MG63 (cell line): ENCODE results near the gene RIT2. TPM values are rescaled to one million over a fixed set of nuclear protein-coding genes. Genes with fewer than 3 reads are reported as not detected.

ENCODE experiments used
- DNase-seq: peaks from one replicate; pipeline ENCODE4 v3.0.0-alpha.2; 2020
- H3K27me3 ChIP-seq: fragments of 250-450 bp; sonication (Bioruptor Pico); 2 replicates; pipeline ENCODE4 v1.5.1; 2020; ENCODE audit warnings: mild to moderate bottlenecking, moderate library complexity
- H3K36me3 ChIP-seq: fragments of 250-450 bp; sonication (Bioruptor Pico); 2 replicates; pipeline ENCODE4 v1.5.1; 2020; ENCODE audit warnings: mild to moderate bottlenecking, moderate library complexity
- H3K4me3 ChIP-seq: fragments of 250-450 bp; sonication (Bioruptor Pico); 2 replicates; pipeline ENCODE4 v1.5.1; 2020; ENCODE audit warnings: mild to moderate bottlenecking, moderate library complexity
- H3K9me3 ChIP-seq: fragments of 250-450 bp; sonication (Bioruptor Pico); 2 replicates; pipeline ENCODE4 v1.5.1; 2020; ENCODE audit warnings: mild to moderate bottlenecking, moderate library complexity
- total RNA-seq: library from RNA; depleted of rRNA; stranded (reverse); fragments of >200 nt; shearing (Covaris generic); gene quantifications from 2 replicates; pipeline ENCODE4 v1.2.3, GENCODE V29; 2014; ENCODE audit warnings: low replicate concordance

RIT2 gene
- total RNA-seq, 1 experiment from 2014 or later, result not detected

GRCh38 chr18:42925036-42925435 is 190.4 kb downstream of the RIT2 start:
- no peak overlapping the region for H3K4me3 ChIP-seq
- no peak for DNase-seq

GRCh38 chr18:42922363-42922762 is 193.1 kb downstream of the RIT2 start:
- no peak for DNase-seq
- Histone ChIP-seq H3K36me3 (no peaks in the 10 kb centered on the region), H3K9me3 (no peaks in the 10 kb centered on the region), H3K4me3 (no peak overlapping the region), H3K27me3 (no peaks in the 10 kb centered on the region)

More at GRCh38 chr18:42925036-42925435, 190.4 kb downstream of the RIT2 start:
- H3K27me3 ChIP-seq, result no peaks in the 10 kb centered on the region
- no peaks in the 10 kb centered on the region for H3K36me3 ChIP-seq
- H3K9me3 ChIP-seq, result no peaks in the 10 kb centered on the region

DNA sequence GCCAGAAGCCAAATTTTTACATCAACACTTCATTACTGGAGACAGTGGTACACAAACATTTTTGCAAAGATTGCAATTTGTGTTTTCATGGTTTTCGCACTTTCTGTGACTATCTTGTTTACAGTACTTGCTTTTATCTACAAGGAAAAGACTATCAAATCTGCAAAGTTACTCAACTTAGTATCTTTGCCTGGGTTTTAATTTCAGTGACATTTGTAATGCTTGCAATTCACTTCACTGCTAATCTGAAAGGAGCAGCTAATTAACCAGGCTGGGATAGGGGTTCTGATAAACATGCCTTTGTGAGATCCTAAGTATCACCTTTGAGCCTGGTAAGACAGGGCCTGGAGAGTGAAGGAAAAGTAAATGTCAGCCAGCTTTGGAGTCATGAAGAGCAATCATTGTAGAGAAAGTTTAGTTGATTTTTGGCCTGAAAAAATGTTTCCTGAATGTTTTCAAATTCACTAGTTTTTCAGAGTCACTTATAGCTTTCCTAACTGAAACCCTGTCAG is 194.2 kb downstream of the RIT2 start:
- H3K9me3 ChIP-seq, result no peaks in the 10 kb centered on the region
- H3K27me3 ChIP-seq, result no peaks in the 10 kb centered on the region
- H3K4me3 ChIP-seq, result no peak overlapping the region
- H3K36me3 ChIP-seq, result no peaks in the 10 kb centered on the region
- DNase-seq, result no peak

- Histone ChIP-seq H3K27me3 (no peaks in the 10 kb centered on the region), H3K9me3 (no peaks in the 10 kb centered on the region), H3K4me3 (no peak overlapping the region), H3K36me3 (no peaks in the 10 kb centered on the region)
- DNase-seq, result no peak
Measured at GRCh38 chr18:42920621-42921020, 194.9 kb downstream of the RIT2 start.

DNA sequence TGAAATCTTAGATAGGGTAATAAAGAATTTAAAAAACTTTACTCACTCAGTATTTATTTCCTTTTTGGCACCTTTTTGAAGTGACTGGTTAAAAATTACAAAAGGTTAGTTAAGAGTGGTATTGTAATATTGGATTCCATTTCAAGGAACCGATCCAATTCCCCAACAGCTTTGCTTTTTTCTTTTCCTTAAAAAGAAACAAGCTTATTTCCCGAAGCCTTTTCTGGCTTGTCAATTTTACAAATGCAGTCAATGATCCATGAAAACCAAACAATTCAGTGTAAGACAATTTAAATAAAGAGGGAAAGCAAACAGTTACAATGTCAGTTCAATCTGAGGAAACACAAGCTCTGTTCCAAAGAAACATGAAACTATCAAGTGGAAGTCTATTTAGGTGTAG is 200.2 kb downstream of the RIT2 start:
- H3K36me3 ChIP-seq, result no peaks in the 10 kb centered on the region
- no peak for DNase-seq
- H3K4me3 ChIP-seq, result no peak overlapping the region
- no peaks in the 10 kb centered on the region for H3K9me3 ChIP-seq
- no peaks in the 10 kb centered on the region for H3K27me3 ChIP-seq

- Histone ChIP-seq H3K4me3 (no peak overlapping the region), H3K9me3 (no peaks in the 10 kb centered on the region), H3K36me3 (no peaks in the 10 kb centered on the region), H3K27me3 (no peaks in the 10 kb centered on the region)
- no peak for DNase-seq
Measured at GRCh38 chr18:42914476-42914875, 201.0 kb downstream of the RIT2 start.

DNA sequence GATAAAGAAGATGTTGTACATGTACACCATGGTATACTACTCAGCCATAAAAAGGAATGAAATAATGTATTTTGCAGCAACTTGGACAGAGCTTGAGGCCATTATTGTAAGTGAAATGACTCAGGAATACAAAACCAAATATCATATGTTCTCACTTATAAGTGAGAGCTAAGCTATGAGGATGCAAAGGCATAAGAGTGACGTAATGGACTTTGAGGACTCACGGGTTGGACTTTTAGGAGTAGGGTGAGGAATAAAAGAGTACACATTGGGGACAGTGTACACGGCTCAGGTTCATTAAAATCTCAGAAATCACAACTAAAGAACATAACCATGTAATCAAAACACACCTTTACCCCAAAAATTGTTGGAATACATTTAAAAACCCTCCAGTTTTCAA is 206.4 kb downstream of the RIT2 start:
- no peaks in the 10 kb centered on the region for H3K9me3 ChIP-seq
- H3K36me3 ChIP-seq, result no peaks in the 10 kb centered on the region
- H3K27me3 ChIP-seq, result no peaks in the 10 kb centered on the region
- no peak overlapping the region for H3K4me3 ChIP-seq
- no peak for DNase-seq

- H3K27me3 ChIP-seq, result no peaks in the 10 kb centered on the region
- H3K9me3 ChIP-seq, result no peaks in the 10 kb centered on the region
- no peak for DNase-seq
Measured at GRCh38 chr18:42906761-42907160, 208.7 kb downstream of the RIT2 start.

DNA sequence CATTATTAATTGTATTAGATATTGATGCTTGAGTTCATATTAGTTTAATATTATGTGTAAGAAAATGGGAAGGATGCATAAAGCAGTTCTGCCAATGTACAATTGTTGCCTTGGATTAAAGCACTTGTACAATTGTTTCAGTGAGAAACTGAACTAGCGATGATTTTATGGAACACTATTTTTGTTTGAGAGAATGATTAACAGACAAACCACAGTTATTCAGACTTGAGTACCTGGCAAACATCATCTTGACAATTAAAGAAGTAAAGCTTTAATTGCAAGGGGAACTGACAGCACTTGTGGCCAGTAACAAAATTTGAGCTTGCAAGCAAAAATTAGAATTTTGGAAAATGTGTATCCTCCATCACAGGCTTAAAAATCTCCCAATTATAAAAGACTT is 214.3 kb downstream of the RIT2 start:
- Histone ChIP-seq H3K9me3 (no peaks in the 10 kb centered on the region), H3K4me3 (no peak overlapping the region), H3K27me3 (no peaks in the 10 kb centered on the region), H3K36me3 (no peaks in the 10 kb centered on the region)
- no peak for DNase-seq

More at GRCh38 chr18:42906761-42907160, 208.7 kb downstream of the RIT2 start:
- H3K4me3 ChIP-seq, result no peak overlapping the region
- H3K36me3 ChIP-seq, result no peaks in the 10 kb centered on the region

GRCh38 chr18:42893977-42894376 is 221.5 kb downstream of the RIT2 start:
- H3K9me3 ChIP-seq, result no peaks in the 10 kb centered on the region
- H3K4me3 ChIP-seq, result no peak overlapping the region
- H3K36me3 ChIP-seq, result no peaks in the 10 kb centered on the region
- no peaks in the 10 kb centered on the region for H3K27me3 ChIP-seq
- no peak for DNase-seq

- Histone ChIP-seq H3K36me3 (no peaks in the 10 kb centered on the region), H3K27me3 (no peaks in the 10 kb centered on the region), H3K4me3 (no peak overlapping the region), H3K9me3 (no peaks in the 10 kb centered on the region)
- no peak for DNase-seq
Measured at GRCh38 chr18:42892181-42892580, 223.3 kb downstream of the RIT2 start.

GRCh38 chr18:42891705-42892104 is 223.8 kb downstream of the RIT2 start:
- no peaks in the 10 kb centered on the region for H3K9me3 ChIP-seq
- H3K27me3 ChIP-seq, result no peaks in the 10 kb centered on the region
- no peak overlapping the region for H3K4me3 ChIP-seq
- H3K36me3 ChIP-seq, result no peaks in the 10 kb centered on the region
- no peak for DNase-seq

- Histone ChIP-seq H3K4me3 (no peak overlapping the region), H3K27me3 (no peaks in the 10 kb centered on the region), H3K36me3 (no peaks in the 10 kb centered on the region), H3K9me3 (no peaks in the 10 kb centered on the region)
- DNase-seq, result no peak
Measured at GRCh38 chr18:42883169-42883568, 232.3 kb downstream of the RIT2 start.

GRCh38 chr18:42882122-42882521 is 233.4 kb downstream of the RIT2 start:
- H3K9me3 ChIP-seq, result no peaks in the 10 kb centered on the region
- no peak for DNase-seq
- H3K36me3 ChIP-seq, result no peaks in the 10 kb centered on the region
- no peaks in the 10 kb centered on the region for H3K27me3 ChIP-seq
- no peak overlapping the region for H3K4me3 ChIP-seq

DNA sequence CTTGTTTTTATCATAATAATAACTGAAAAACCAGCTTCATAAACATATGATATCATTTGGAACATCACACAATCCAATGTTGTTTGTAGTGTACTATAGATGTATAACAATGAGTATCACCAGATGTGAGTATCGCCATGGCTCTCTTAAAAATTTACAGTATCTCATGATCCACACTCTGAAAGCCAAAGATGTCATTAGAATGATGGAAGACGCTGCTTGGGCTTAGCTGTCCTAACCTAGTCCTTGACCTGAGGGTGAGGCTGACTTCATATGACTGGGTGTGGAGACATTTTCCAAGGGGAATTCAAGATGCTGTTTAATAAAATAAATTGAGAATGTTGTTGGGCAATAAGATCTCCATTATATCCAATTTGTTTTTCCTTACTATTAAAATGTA is 242.6 kb downstream of the RIT2 start:
- Histone ChIP-seq H3K4me3 (no peak overlapping the region), H3K9me3 (no peaks in the 10 kb centered on the region), H3K36me3 (no peaks in the 10 kb centered on the region), H3K27me3 (no peaks in the 10 kb centered on the region)
- no peak for DNase-seq

GRCh38 chr18:42864876-42865275 is 250.6 kb downstream of the RIT2 start:
- H3K9me3 ChIP-seq, result no peaks in the 10 kb centered on the region
- H3K27me3 ChIP-seq, result no peaks in the 10 kb centered on the region
- no peak overlapping the region for H3K4me3 ChIP-seq
- H3K36me3 ChIP-seq, result no peaks in the 10 kb centered on the region
- no peak for DNase-seq

DNA sequence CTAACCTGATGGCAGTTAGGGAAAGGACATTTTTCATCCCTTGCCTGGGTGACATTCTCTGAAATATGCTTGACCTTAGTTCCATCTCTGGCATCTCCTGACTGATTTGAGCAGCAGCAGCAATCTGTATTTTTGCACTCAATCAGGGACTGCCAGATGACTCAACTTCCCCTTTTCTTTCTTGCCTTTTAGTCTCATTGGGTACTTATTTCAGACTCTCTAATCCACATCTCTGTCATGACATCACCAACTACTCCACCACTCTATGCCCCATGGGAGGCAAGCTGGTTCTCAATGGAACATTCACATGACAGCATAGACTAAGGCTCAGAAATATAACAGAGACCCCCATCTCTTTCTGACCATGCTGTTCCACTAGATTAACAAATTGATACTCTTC is 254.2 kb downstream of the RIT2 start:
- no peak for DNase-seq
- H3K9me3 ChIP-seq, result no peaks in the 10 kb centered on the region
- H3K4me3 ChIP-seq, result no peak overlapping the region
- H3K36me3 ChIP-seq, result no peaks in the 10 kb centered on the region
- no peaks in the 10 kb centered on the region for H3K27me3 ChIP-seq

GRCh38 chr18:42860548-42860947 is 254.9 kb downstream of the RIT2 start:
- no peak overlapping the region for H3K4me3 ChIP-seq
- H3K36me3 ChIP-seq, result no peaks in the 10 kb centered on the region
- H3K9me3 ChIP-seq, result no peaks in the 10 kb centered on the region
- no peaks in the 10 kb centered on the region for H3K27me3 ChIP-seq
- DNase-seq, result no peak

GRCh38 chr18:42860011-42860410 is 255.5 kb downstream of the RIT2 start:
- Histone ChIP-seq H3K27me3 (no peaks in the 10 kb centered on the region), H3K36me3 (no peaks in the 10 kb centered on the region), H3K9me3 (no peaks in the 10 kb centered on the region), H3K4me3 (no peak overlapping the region)
- DNase-seq, result no peak
